ENCODE measurements around the gene SOX15.

SOX15 gene

DNA sequence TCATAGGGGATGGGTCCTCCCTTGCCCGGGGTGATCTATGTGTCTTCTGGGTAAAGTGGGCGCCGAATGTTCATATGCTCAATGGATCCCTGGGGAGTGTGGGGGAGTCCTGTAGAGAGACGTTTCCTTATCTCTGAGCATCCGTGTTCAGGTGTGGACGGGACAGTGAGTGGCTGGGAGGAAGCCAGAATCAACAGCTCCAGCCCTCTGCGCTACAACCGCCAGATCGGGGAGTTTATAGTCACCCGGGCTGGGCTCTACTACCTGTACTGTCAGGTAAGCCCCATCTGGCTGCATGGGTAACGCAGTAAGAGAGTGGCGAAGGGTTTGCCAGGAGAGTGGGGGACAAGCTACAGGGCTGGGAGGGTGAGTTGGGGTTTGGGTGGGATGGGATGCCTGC lies 33.3 kb downstream of the SOX15 start:
- no peak for DNase-seq

GRCh38 chr17:7555320-7555948 lies 34.5 kb downstream of the SOX15 start:
- DNase-seq: no peak

DNA sequence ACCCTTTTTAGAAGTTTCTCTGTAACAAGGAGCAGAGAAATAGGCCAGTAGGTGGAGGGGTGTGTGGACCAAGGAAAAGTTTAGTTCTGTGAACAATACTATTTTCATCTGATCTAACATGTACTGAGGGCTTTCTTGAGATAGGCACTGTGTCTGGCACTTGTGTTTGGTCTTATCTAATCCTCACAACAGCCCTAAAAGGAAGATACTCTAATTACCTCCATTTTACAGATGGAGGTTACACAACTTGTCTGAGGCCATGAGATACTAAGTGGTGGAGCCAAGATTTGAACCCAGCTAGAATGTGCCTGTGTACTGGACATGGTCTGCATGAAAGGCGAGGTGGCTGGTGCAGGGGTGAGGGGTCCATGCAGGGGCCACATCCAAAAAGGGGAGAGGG lies 36.5 kb downstream of the SOX15 start:
- DNase-seq: no peak

DNA sequence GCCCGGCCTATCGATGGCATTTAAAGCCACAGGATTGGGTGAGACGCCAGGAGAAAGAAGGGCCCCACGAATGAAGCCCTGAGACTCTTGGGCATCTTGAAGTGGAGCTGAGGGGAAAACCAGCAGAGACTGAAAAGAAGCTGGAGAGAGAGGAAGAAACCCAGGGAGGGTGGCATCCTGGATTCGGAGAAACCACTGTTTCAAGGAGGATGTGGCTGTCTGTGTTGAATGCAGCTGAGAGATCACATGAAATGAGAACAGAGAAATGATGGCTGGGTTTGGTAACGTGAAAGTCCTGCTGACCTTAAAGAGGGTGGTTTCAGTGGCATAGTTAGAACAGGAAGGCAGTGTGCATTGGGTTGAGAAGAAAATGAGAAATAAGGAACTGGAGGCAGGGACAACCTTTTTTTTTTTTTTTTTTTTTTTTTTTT lies 37.3 kb downstream of the SOX15 start:
- no peak for DNase-seq

- no peak for DNase-seq
These were observed 38.5 kb downstream of the SOX15 start for GRCh38 chr17:7551396-7551795.

GRCh38 chr17:7550344-7550743 lies 39.5 kb downstream of the SOX15 start:
- DNase-seq: no peak

- DNase-seq: peak; percentile 63
These were observed 40.4 kb downstream of the SOX15 start for GRCh38 chr17:7549401-7550055.

DNA sequence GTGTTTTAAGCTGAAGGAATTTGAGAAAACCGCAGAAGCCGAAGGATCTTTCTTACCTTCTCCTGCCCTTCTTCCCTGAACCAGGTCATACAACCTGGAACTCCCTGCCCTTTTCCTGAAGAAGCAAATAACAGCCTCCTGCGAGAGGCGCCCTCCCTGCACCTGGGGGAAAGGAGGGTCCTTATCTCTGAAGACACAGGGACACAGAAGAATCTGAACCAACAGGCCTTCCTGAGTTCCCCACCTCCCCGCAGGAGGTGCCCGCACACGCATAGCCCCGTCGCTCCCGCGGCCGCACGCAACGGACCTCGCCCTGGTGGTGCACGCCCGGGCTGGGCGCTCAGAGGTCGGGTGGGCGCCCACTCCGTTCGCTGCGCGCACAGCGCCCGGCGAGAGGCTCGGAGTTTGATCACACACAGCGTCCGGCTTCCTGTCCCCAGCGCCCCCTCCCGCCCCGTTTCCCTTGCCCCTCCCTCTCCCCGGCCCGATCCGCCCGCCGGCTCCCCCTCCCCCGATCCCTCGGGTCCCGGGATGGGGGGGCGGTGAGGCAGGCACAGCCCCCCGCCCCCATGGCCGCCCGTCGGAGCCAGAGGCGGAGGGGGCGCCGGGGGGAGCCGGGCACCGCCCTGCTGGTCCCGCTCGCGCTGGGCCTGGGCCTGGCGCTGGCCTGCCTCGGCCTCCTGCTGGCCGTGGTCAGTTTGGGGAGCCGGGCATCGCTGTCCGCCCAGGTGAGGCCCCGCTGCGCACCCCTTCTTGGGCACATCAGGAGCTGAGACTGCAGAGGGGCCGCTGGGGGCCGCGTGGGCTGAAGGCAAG lies 41.1 kb downstream of the SOX15 start, which contains the start of gene TNFSF12:
Gene TNFSF12, plus strand, starts transcription at position 474 of the 816 bp plus-strand sequence. Its CDS starts 96 bp downstream, at position 570.
- peak; percentile 72 for DNase-seq

DNA sequence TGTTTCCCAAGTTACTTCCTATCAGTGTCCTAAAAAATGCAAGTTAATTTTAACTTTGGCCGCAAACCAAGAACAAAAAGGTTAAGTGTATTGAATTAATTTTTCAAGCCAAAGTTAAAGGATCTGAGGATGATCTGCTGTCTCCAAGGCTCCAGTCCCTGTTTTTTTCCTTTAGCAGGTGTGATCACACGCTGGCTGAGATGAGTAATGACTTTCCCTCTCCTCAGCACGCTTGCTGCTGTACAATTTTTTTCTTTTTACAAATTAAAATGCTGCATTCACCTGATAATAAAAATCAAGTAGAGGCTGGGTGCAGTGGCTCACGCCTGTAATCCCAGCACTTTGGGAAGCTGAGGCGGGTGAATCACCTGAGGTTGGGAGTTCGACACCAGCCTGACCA lies 45.0 kb downstream of the SOX15 start:
- no peak for DNase-seq

GRCh38 chr17:7541074-7541621 lies 48.7 kb downstream of the SOX15 start:
- no peak for DNase-seq

GRCh38 chr17:7538891-7539545 lies 50.9 kb downstream of the SOX15 start:
- no peak for DNase-seq
